ENCODE measurements around the gene TMEM170B. TPM values are rescaled to one million over a fixed set of nuclear protein-coding genes. Genes with fewer than 3 reads are reported as not detected.

TMEM170B gene
- total and polyA plus RNA-seq, 12 donors: 1.1 to 7.5 (median 4.6) TPM

- intact Hi-C loops (cut with DNase I): no loop called here
- WGBS, 4 donors: 88 to 97% (median 94%) methylated on average over 2 of the region's 2 CpGs
- H3K9me3 ChIP-seq (replicated peaks in 1 of 3): no peaks in the 10 kb centered on the region
- no peaks in the 10 kb centered on the region for H3K36me3 ChIP-seq (replicated peaks in 1 of 2)
- no peak overlapping the region for H3K4me3 ChIP-seq
- TF ChIP-seq POLR2A (IDR thresholded peaks at IDR 0.05) (no peak), CTCF (IDR thresholded peaks at IDR 0.05) (no peak)
- no peak for DNase-seq
- no peaks in the 10 kb centered on the region for H3K27me3 ChIP-seq
- no peaks in the 10 kb centered on the region for H3K4me1 ChIP-seq (replicated peaks in 1 of 2)
- no peak overlapping the region for H3K27ac ChIP-seq
These were observed 85.7 kb downstream of the TMEM170B start for GRCh38 chr6:11623272-11623671.

GRCh38 chr6:11625302-11625701 is 87.8 kb downstream of the TMEM170B start:
- Histone ChIP-seq H3K36me3 (replicated peaks in 1 of 2) (no peaks in the 10 kb centered on the region), H3K27ac (no peak overlapping the region), H3K4me3 (no peak overlapping the region)

GRCh38 chr6:11626356-11626755 is 88.8 kb downstream of the TMEM170B start:
- no peak overlapping the region for H3K4me3 ChIP-seq
- H3K9me3 ChIP-seq (replicated peaks in 1 of 3): no peaks in the 10 kb centered on the region
- no peak for TF ChIP-seq POLR2A (IDR thresholded peaks at IDR 0.05)
- 80 to 91% (median 83%) methylated on average over 8 of the region's 8 CpGs for WGBS, 4 donors
- no peaks in the 10 kb centered on the region for H3K36me3 ChIP-seq (replicated peaks in 1 of 2)
- DNase-seq: no peak
- no peak overlapping the region for H3K27ac ChIP-seq
- intact Hi-C loops (cut with DNase I): no loop called here
- peaks cover 3% of the 10 kb centered on the region for H3K27me3 ChIP-seq
- H3K4me1 ChIP-seq (replicated peaks in 1 of 2): no peaks in the 10 kb centered on the region

More at GRCh38 chr6:11625302-11625701, 87.8 kb downstream of the TMEM170B start:
- no peak for DNase-seq
- H3K4me1 ChIP-seq (replicated peaks in 1 of 2): no peaks in the 10 kb centered on the region
- intact Hi-C loops (cut with DNase I): no loop called here
- peaks cover 3% of the 10 kb centered on the region for H3K27me3 ChIP-seq
- 74 to 78% (median 75%) methylated on average over 8 of the region's 8 CpGs for WGBS, 4 donors
- no peak for TF ChIP-seq POLR2A (IDR thresholded peaks at IDR 0.05)
- no peak for TF ChIP-seq CTCF (IDR thresholded peaks at IDR 0.05)
- no peaks in the 10 kb centered on the region for H3K9me3 ChIP-seq (replicated peaks in 1 of 3)

GRCh38 chr6:11628562-11628961 is 91.0 kb downstream of the TMEM170B start:
- Histone ChIP-seq H3K27me3 (peaks cover 3% of the 10 kb centered on the region), H3K4me1 (replicated peaks in 1 of 2) (no peaks in the 10 kb centered on the region), H3K4me3 (no peak overlapping the region), H3K9me3 (replicated peaks in 1 of 3) (no peaks in the 10 kb centered on the region), H3K36me3 (replicated peaks in 1 of 2) (no peaks in the 10 kb centered on the region), H3K27ac (no peak overlapping the region)
- no peak for DNase-seq
- intact Hi-C loops (cut with DNase I): no loop called here
- no peak for TF ChIP-seq POLR2A (IDR thresholded peaks at IDR 0.05)
- no peak for TF ChIP-seq CTCF (IDR thresholded peaks at IDR 0.05)

- no peak overlapping the region for H3K27ac ChIP-seq
- TF ChIP-seq CTCF (IDR thresholded peaks at IDR 0.05) (no peak), POLR2A (IDR thresholded peaks at IDR 0.05) (no peak)
- H3K9me3 ChIP-seq (replicated peaks in 1 of 3): no peaks in the 10 kb centered on the region
- intact Hi-C loops (cut with DNase I): no loop called here
- H3K4me1 ChIP-seq (replicated peaks in 1 of 2): no peaks in the 10 kb centered on the region
- no peaks in the 10 kb centered on the region for H3K36me3 ChIP-seq (replicated peaks in 1 of 2)
- H3K27me3 ChIP-seq: peaks cover 3% of the 10 kb centered on the region
- H3K4me3 ChIP-seq: no peak overlapping the region
- WGBS, 4 donors: 86 to 92% (median 90%) methylated on average over 7 of the region's 7 CpGs
- DNase-seq: no peak
These were observed 93.5 kb downstream of the TMEM170B start for GRCh38 chr6:11631008-11631407.
